SK-N-SH (cell line): Measurements from ENCODE around the gene WBP1. TPM values are rescaled to one million over a fixed set of nuclear protein-coding genes. Genes with fewer than 3 reads are reported as not detected.

Source experiments
- CTCF ChIA-PET: fragments of 300-600, 350-600 bp; formaldehyde crosslinking; extraction: SDS; loops from one replicate; lab custom pipeline; 2021; lab: Yijun Ruan, JAX
- POLR2A ChIA-PET: fragments of 350-600 bp; sonication (Branson Sonifier 250); formaldehyde crosslinking; extraction: SDS; loops from one replicate; lab custom pipeline; 2020; ENCODE audit warnings: antibody characterized with exemption, inconsistent platforms; lab: Yijun Ruan, JAX
- DNase-seq: peaks from one replicate; pipeline ENCODE4 v3.0.0; 2012
- H2AFZ ChIP-seq: fragments of 200-600 bp; sonication (generic); 2 replicates; pipeline ENCODE4 v1.8.1; 2016; ENCODE audit warnings: antibody characterized with exemption, mild to moderate bottlenecking, low read depth
- H3F3A ChIP-seq: fragments of 200-600 bp; sonication (generic); replicated peaks from 2 replicates; pipeline ENCODE3; 2016; ENCODE audit warnings: antibody characterized with exemption, mild to moderate bottlenecking; ENCODE audit not compliant: insufficient read depth
- H3K27ac ChIP-seq, 2 experiments: fragments of 200-500 bp in 1 of 2; fragments of 200-600 bp in 1 of 2; sonication (Bioruptor generic) in 1 of 2; sonication (generic), shearing (Covaris generic) in 1 of 2; 2 replicates each; pipeline versions ENCODE4 v1.5.1 to v1.6.1; 2014 to 2016; ENCODE audit warnings: low read depth in 2 of 2, inconsistent platforms in 1 of 2, low read length in 1 of 2, mild to moderate bottlenecking in 1 of 2, mixed read lengths in 1 of 2
- H3K27me3 ChIP-seq: fragments of 200-600 bp; sonication (generic), shearing (Covaris generic); 2 replicates; pipeline ENCODE4 v1.6.1; 2016; ENCODE audit warnings: mixed run types; ENCODE audit not compliant: insufficient read depth
- H3K36me3 ChIP-seq, 2 experiments: fragments of 200-500 bp in 1 of 2; fragments of 200-600 bp in 1 of 2; sonication (Bioruptor generic) in 1 of 2; sonication (generic) in 1 of 2; replicated peaks in 1 of 2; 2 replicates each; pipeline versions ENCODE3 to v1.5.1; 2014 to 2016; ENCODE audit warnings: low read length in 1 of 2, mild to moderate bottlenecking in 1 of 2; ENCODE audit not compliant: insufficient read depth in 2 of 2, control insufficient read depth in 1 of 2
- H3K4me1 ChIP-seq, 2 experiments: fragments of 200-500 bp in 1 of 2; fragments of 200-600 bp in 1 of 2; sonication (Bioruptor generic) in 1 of 2; sonication (generic), shearing (Covaris generic) in 1 of 2; 2 replicates each; pipeline versions ENCODE4 v1.5.1 to v1.6.1; 2014 to 2016; ENCODE audit warnings: low read depth in 1 of 2, low read length in 1 of 2, mixed run types in 1 of 2; ENCODE audit not compliant: insufficient read depth in 2 of 2, control insufficient read depth in 1 of 2
- H3K4me2 ChIP-seq: fragments of 200-600 bp; sonication (generic), shearing (Covaris generic); 2 replicates; pipeline ENCODE4 v1.6.1; 2017; ENCODE audit warnings: mixed run types
- H3K4me3 ChIP-seq, 2 experiments: fragments of 200-500 bp in 1 of 2; fragments of 200-600 bp in 1 of 2; sonication (Bioruptor generic) in 1 of 2; sonication (generic), shearing (Covaris generic) in 1 of 2; 2 replicates each; pipeline versions ENCODE4 v1.5.1 to v1.8.1; 2014 to 2016; ENCODE audit warnings: low read depth in 2 of 2, inconsistent platforms in 1 of 2, low read length in 1 of 2, mild to moderate bottlenecking in 1 of 2, mixed read lengths in 1 of 2, moderate library complexity in 1 of 2
- H3K79me2 ChIP-seq: fragments of 200-600 bp; sonication (generic); 2 replicates; pipeline ENCODE4 v1.8.1; 2017; ENCODE audit warnings: mild to moderate bottlenecking; ENCODE audit not compliant: insufficient read depth
- H3K9ac ChIP-seq: fragments of 200-600 bp; sonication (generic); 2 replicates; pipeline ENCODE4 v1.6.1; 2017; ENCODE audit warnings: mixed run types
- H3K9me2 ChIP-seq: fragments of 200-600 bp; sonication (generic); 2 replicates; pipeline ENCODE4 v1.6.1; 2017; ENCODE audit warnings: mixed run types
- H3K9me3 ChIP-seq: fragments of 200-600 bp; sonication (generic); 2 replicates; pipeline ENCODE4 v1.6.1; 2017; ENCODE audit warnings: mixed run types, mild to moderate bottlenecking, moderate library complexity
- H4K20me1 ChIP-seq: fragments of 200-600 bp; sonication (generic); 2 replicates; pipeline ENCODE4 v1.6.1; 2017; ENCODE audit warnings: mild to moderate bottlenecking, mixed run types; ENCODE audit not compliant: insufficient read depth
- CHD2 ChIP-seq: fragments of 150-350 bp; IDR thresholded peaks from 2 replicates; pipeline ENCODE4 v1.6.1; 2018; ENCODE audit warnings: low read length; ENCODE audit not compliant: partially characterized antibody
- CTCF ChIP-seq: fragments of 200-600 bp; sonication (generic); IDR thresholded peaks from 2 replicates; pipeline ENCODE4 v1.6.1; 2017; ENCODE audit warnings: antibody characterized with exemption, mild to moderate bottlenecking, moderate library complexity
- ELF1 ChIP-seq: IDR thresholded peaks from 2 replicates; pipeline ENCODE4 v1.4.0; 2012
- EZH2phosphoT487 ChIP-seq: fragments of 200-600 bp; sonication (generic); IDR thresholded peaks from 2 replicates; pipeline ENCODE4 v1.6.1; 2017; ENCODE audit warnings: low read depth, mixed run types, mild to moderate bottlenecking, antibody characterized with exemption, moderate library complexity, borderline replicate concordance
- FOXJ3 ChIP-seq: sonication (generic); formaldehyde crosslinking; IDR thresholded peaks from 2 replicates; pipeline ENCODE4 v1.5.1; 2020; ENCODE audit warnings: mild to moderate bottlenecking, missing genetic modification reagents
- FOXM1 ChIP-seq: IDR thresholded peaks from 2 replicates; pipeline ENCODE4 v1.4.0; 2012; ENCODE audit warnings: low read depth, mild to moderate bottlenecking
- GABPA ChIP-seq: IDR thresholded peaks from 2 replicates; pipeline ENCODE4 v1.4.0; 2012; ENCODE audit warnings: low read depth, mild to moderate bottlenecking
- GATA2 ChIP-seq: sonication (generic); formaldehyde crosslinking; IDR thresholded peaks from 2 replicates; pipeline ENCODE4 v1.5.0; 2020; ENCODE audit warnings: mild to moderate bottlenecking, missing genetic modification reagents
- JUND ChIP-seq: IDR thresholded peaks from 2 replicates; pipeline ENCODE4 v1.4.0; 2012
- MAX ChIP-seq: IDR thresholded peaks from 2 replicates; pipeline ENCODE4 v1.4.0; 2012; ENCODE audit warnings: low read depth
- MXI1 ChIP-seq: IDR thresholded peaks from 2 replicates; pipeline ENCODE4 v1.6.1; 2012; ENCODE audit warnings: mild to moderate bottlenecking, low read depth, low read length, improper control_type of control experiment
- PBX3 ChIP-seq: IDR thresholded peaks from 2 replicates; pipeline ENCODE4; 2012
- POLR2AphosphoS5 ChIP-seq: IDR thresholded peaks from 2 replicates; pipeline ENCODE4 v1.6.1; 2012; ENCODE audit warnings: low read depth, low read length
- RAD21 ChIP-seq: IDR thresholded peaks from 2 replicates; pipeline ENCODE4 v1.6.1; 2012; ENCODE audit warnings: mild to moderate bottlenecking, low read length
- RCOR1 ChIP-seq: fragments of 150-350 bp; IDR thresholded peaks from 2 replicates; pipeline ENCODE4 v1.6.1; 2017; ENCODE audit warnings: antibody characterized with exemption, low read length
- RFX5 ChIP-seq: IDR thresholded peaks from 2 replicates; pipeline ENCODE4 v1.6.1; 2012; ENCODE audit warnings: mild to moderate bottlenecking, improper control_type of control experiment, low read length
- SMC3 ChIP-seq: IDR thresholded peaks from 2 replicates; pipeline ENCODE4 v1.6.1; 2012; ENCODE audit warnings: low read depth, low read length, improper control_type of control experiment
- TAF1 ChIP-seq: IDR thresholded peaks from 2 replicates; pipeline ENCODE4 v1.6.1; 2012; ENCODE audit warnings: low read depth, mild to moderate bottlenecking, low read length, moderate library complexity, borderline replicate concordance
- TCF12 ChIP-seq: IDR thresholded peaks from 2 replicates; pipeline ENCODE4 v1.4.0; 2012
- TEAD4 ChIP-seq: IDR thresholded peaks from 2 replicates; pipeline ENCODE4 v1.4.0; 2012; ENCODE audit warnings: mild to moderate bottlenecking, borderline replicate concordance; ENCODE audit not compliant: insufficient read depth
- YY1 ChIP-seq: IDR thresholded peaks from 2 replicates; pipeline ENCODE4 v1.4.0; 2012; ENCODE audit warnings: low read depth, mild to moderate bottlenecking
- ZBTB33 ChIP-seq: IDR thresholded peaks from 2 replicates; pipeline ENCODE4 v1.4.0; 2012; ENCODE audit warnings: low read depth, borderline replicate concordance
- whole genome bisulfite sequencing: methylation state at CpG from one replicate; pipeline ENCODE4 v1.1.6; 2017; ENCODE audit warnings: low lambda C conversion rate; 5-methylcytosine and 5-hydroxymethylcytosine counted together
- polyA plus RNA-seq, 3 experiments: library from polyadenylated mRNA; depleted of rRNA; stranded (reverse); fragments of >200 nt; gene quantifications; 2 replicates each; pipeline ENCODE4 v1.2.3, GENCODE V29; 2012

Gene WBP1
- polyA plus RNA-seq, 1 of the 3 experiments (the other 2 are of a cell fraction) = 184 TPM

GRCh38 chr2:74507145-74507925 lies 49.1 kb downstream of the WBP1 start, which contains the start of gene PCGF1 (continued):
- TF ChIP-seq SMC3 = peak; percentile 55; the same call in 1 of the 2 replicates
- peak; percentile 53 for TF ChIP-seq CTCF
- peak; percentile 7 for TF ChIP-seq CHD2
- peak; percentile 87; the same call in 1 of the 2 replicates for TF ChIP-seq MXI1
- TF ChIP-seq MAX = peak; percentile 73
- TF ChIP-seq TCF12 = no peak
- TF ChIP-seq POLR2AphosphoS5 = peak; percentile 83
- no peak for TF ChIP-seq JUND
- no peak for TF ChIP-seq PBX3
- TF ChIP-seq TAF1 = peak; percentile 85

- H2AFZ ChIP-seq = peak overlapping the region; percentile 85
- CTCF ChIA-PET = interaction anchor here (0.9 to 7.5 kb wide), 9 partner anchors 9 to 80 kb away, joined by 3 to 80 read pairs (median 5); partner anchors contain the start of genes AUP1, CCDC142, DQX1 and HTRA2
- peak overlapping the region; percentile 84 to 86 for H3K4me3 ChIP-seq
- WGBS = 9% methylated on average over 33 of the region's 38 CpGs
- H3K4me1 ChIP-seq = peaks cover 24 to 31% of the 10 kb centered on the region in 2 experiments; a peak in 3 of 4 replicates
- H3K27ac ChIP-seq = peak overlapping the region; percentile 99 to 100
- no peaks in the 10 kb centered on the region for H3K27me3 ChIP-seq
- peaks cover 22% of the 10 kb centered on the region; the same call in 1 of the 2 replicates for H3K79me2 ChIP-seq
- peaks cover 15 to 20% of the 10 kb centered on the region in 2 experiments for H3K36me3 ChIP-seq
- peak overlapping the region; percentile 96 for H3K4me2 ChIP-seq
- H3K9ac ChIP-seq = peak overlapping the region; percentile 95
- H4K20me1 ChIP-seq = no peaks in the 10 kb centered on the region
- POLR2A ChIA-PET = interaction anchor here (0.9 to 2.3 kb wide), 6 partner anchors 10 to 34 kb away, joined by 3 to 11 read pairs (median 8); partner anchors contain the start of genes CCDC142, DQX1 and TTC31
- peak; percentile 87 for DNase-seq
- peaks cover 33% of the 10 kb centered on the region for H3F3A ChIP-seq
- no peaks in the 10 kb centered on the region for H3K9me2 ChIP-seq
- H3K9me3 ChIP-seq = no peaks in the 10 kb centered on the region
- no peak for TF ChIP-seq FOXM1
- peak; percentile 95 for TF ChIP-seq CHD2
- TF ChIP-seq GATA2 (CRISPR knock-in tag) = peak; percentile 64; the same call in 1 of the 2 replicates
- no peak for TF ChIP-seq RFX5
- TF ChIP-seq SMC3 = no peak
- TF ChIP-seq FOXJ3 (CRISPR knock-in tag) = peak; percentile 71
- no peak; the same call in 1 of the 2 replicates for TF ChIP-seq JUND
- TF ChIP-seq YY1 = no peak
- TF ChIP-seq RAD21 = no peak
- TF ChIP-seq ELF1 = no peak
- TF ChIP-seq MXI1 = peak; percentile 50
- TF ChIP-seq CTCF = no peak
- no peak for TF ChIP-seq ZBTB33
- TF ChIP-seq TEAD4 = peak; percentile 46; the same call in 1 of the 2 replicates
- no peak for TF ChIP-seq EZH2phosphoT487
- TF ChIP-seq GABPA = no peak
- TF ChIP-seq TCF12 = peak; percentile 94
- peak; percentile 92 for TF ChIP-seq RCOR1
Observed at GRCh38 chr2:74507926-74508520, 49.8 kb downstream of the WBP1 start.
